Activated CD8-positive, alpha-beta memory T cell treated with anti-CD3 and anti-CD28 coated beads for 1 hour (primary cell): ENCODE results near the gene ZNF628.

Source experiments
- DNase-seq, 2 donors: peaks; one replicate each; pipeline ENCODE4 v3.0.0-alpha.2; 2020; ENCODE audit warnings: low read depth in 1 of 2; ENCODE audit errors: extremely low read depth in 1 of 2

ZNF628 gene

DNA sequence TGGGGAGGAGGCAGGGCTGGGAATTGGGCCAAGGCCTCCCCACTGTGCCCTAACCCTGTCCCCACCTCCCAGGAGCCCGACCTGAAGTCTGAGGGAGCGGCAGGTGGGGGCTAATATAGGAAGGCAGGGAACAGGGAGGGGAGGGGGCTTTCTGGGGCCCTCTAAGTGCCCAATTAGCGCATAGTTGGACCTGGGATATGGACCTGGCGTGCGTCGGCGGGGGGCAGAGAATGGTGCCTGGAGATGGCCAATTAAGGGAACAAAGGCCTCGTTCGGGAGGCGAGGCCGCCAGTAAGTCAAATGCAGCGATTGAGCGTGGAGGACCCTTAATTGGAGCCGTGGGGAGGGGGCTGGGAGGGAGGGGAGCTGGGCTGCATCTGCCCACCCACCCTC, 11.8 kb upstream of the ZNF628 start, which contains the start of gene C19orf85:
Gene C19orf85 (minus strand): TSS at position 90 of the 393 bp plus-strand sequence. CDS start 197 bp downstream, outside the sequence.
- DNase-seq = no peak

DNA sequence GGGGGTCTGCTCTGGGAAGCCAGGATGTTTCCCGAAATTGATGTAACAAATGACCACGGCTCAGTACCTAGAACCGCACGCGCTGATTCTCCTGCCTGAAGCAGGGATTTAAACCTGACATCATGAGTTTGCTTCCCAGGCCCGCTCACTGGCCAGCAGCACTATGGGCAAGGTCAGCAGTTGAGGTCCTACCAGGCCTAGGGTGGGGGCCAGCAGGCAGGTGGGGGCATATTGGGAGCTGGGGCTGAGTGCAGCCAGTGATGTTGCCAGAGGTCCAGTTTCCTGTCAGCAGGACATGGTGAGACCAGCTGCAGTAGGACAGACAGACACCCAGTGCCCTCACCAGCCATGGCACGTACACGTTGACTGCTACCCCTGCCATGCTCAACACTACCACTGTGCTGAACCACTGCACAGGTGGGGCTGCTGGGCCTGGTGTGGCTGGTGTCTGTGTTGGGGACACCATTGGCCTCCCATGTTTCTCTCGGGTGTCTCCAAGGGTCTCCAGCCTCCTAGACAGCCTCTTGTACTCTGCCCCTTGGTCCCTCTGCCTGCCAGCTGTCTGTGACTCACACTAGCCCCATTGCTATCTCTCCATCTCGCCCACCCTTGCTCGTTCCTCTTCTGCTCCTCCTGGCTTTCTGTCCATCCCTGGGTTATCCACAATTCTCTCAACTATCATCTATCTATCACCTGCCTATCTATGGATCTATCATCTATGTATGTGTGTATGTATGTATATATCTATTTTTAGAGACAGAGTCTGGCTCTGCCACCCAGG, 10.8 kb upstream of the ZNF628 start:
- no peak for DNase-seq

DNA sequence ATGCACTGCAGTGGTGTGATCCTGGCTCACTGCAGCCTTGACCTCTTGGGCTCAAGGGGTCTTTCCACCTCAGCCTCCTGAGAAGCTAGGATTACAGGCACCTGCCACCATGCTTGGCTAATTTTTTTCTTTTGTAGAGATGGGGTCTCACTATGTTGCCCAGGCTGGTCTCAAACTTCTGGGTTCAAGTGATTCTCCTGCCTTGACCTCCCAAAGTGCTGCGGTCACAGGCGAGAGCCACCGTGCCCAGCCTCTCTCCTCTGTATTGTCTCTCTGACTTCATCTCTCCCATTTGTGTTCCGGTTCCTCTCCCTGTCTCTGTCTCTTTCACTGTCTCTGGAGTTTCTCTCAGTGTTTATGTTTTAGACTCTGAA, 10.2 kb upstream of the ZNF628 start:
- DNase-seq = no peak

DNA sequence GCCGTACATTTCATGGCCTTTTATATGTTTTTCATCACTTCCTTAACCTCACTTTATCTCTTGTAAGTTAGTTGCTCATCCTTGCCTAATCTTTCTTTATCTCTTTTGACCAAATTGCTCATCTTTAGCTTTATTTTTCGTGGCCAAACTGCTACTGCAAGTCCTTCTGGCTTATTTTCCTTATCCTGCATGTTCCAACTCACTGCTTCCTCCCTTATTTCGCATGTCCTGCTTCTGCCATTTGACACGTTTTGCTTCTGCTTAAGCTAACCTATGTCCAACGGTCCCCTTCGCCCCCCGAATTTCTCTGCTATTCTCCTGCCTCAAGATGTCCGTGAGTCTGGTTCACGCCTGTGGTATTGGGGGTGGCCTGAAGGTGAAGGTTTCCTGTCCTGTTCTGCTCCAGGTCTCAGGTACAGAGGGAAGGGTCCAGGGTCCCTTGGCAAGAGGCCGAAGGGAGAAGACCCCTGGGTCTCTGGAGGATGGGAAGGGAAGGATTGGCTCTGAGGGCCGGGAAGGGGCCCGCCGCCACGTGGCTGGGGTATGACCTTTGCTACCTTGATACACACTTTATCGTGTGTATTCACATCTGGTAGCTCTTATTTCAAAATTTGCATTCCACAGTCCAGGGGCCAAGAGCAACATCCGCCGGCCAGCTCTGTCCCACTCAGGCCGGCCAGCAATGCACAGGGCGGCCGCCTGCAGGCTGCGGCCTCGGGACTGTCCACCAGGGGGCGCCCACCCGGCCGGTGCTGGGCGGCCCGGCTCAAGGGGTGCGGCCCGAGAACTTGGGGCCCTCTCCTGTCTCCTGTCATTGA, 9.0 kb upstream of the ZNF628 start:
- DNase-seq = peak in 1 of 2 donors; percentile 65

DNA sequence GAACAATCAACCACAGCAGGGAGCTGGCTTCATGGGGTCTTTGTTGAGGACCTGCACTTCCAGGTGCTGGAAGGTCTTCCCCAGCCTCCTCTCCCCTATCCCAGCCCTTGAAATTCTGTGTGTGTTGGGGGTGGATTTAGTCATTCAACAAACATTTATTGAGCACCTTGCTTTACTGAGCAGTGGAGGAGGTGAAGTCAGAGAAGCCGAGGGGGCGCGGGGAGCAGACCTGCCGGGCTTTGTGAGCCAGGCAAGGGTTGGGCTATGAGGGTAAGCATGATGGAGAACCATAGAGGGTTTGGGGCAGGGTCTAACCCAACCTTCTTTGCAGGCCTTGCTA, 8.4 kb upstream of the ZNF628 start:
- DNase-seq = no peak

GRCh38 chr19:55471266-55471665, 5.2 kb upstream of the ZNF628 start:
- DNase-seq = no peak

- DNase-seq = no peak
Observed at GRCh38 chr19:55472463-55472862, 4.0 kb upstream of the ZNF628 start.

GRCh38 chr19:55473225-55474012, 3.0 kb upstream of the ZNF628 start:
- DNase-seq = no peak

GRCh38 chr19:55474269-55475265, 1.9 kb upstream of the ZNF628 start:
- no peak for DNase-seq

DNA sequence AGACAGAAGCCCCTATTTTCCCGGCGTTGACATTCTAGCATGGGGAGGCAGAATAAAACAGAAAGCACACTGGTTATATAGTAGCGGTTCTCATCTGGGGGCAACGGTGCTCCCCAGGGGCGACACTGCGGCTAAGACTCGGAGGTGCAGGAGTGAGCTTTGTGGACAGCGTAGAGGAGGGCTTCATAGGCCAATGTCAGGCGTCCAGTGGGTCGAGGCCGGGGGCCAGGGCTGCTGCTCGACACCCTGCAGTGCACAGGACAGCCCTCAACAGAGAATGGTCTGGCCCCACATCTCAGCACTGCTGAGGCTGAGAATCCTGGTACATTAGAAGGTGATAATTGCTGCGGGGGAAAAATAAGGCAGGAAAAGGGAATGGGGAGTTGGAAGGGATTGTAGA, 1.5 kb downstream of the ZNF628 start:
- no peak for DNase-seq

GRCh38 chr19:55478364-55478763, 1.9 kb downstream of the ZNF628 start:
- DNase-seq = no peak

GRCh38 chr19:55479045-55479444, 2.6 kb downstream of the ZNF628 start:
- DNase-seq = no peak

- no peak for DNase-seq
Observed at GRCh38 chr19:55479451-55480230, 3.2 kb downstream of the ZNF628 start.

DNA sequence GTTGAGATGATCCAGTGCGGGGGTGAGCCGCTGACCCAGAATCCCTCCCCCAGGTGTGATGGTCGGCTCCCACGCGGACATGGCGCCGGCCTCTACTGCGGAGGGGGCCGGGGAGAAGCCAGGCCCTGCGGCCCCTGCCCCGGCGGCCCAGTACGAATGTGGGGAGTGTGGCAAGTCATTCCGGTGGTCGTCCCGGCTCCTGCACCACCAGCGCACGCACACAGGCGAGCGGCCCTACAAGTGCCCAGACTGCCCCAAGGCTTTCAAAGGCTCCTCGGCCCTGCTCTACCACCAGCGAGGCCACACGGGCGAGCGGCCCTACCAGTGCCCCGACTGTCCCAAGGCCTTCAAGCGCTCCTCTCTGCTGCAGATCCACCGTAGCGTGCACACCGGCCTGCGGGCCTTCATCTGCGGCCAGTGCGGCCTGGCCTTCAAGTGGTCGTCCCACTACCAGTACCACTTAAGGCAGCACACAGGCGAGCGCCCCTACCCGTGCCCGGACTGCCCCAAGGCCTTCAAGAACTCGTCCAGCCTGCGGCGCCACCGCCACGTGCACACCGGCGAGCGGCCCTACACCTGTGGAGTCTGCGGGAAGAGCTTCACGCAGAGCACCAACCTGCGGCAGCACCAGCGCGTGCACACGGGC, 4.9 kb downstream of the ZNF628 start:
- no peak for DNase-seq

DNA sequence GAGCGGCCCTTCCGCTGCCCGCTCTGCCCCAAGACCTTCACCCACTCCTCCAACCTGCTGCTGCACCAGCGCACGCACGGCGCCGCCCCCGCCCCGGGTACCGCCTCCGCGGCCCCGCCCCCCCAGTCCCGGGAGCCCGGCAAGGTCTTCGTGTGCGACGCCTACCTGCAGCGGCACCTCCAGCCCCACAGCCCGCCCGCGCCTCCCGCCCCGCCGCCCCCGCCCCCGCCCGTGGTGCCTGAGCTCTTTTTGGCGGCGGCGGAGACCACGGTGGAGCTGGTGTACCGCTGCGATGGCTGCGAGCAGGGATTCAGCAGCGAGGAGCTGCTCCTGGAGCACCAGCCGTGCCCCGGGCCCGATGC, 5.4 kb downstream of the ZNF628 start:
- DNase-seq = no peak

DNA sequence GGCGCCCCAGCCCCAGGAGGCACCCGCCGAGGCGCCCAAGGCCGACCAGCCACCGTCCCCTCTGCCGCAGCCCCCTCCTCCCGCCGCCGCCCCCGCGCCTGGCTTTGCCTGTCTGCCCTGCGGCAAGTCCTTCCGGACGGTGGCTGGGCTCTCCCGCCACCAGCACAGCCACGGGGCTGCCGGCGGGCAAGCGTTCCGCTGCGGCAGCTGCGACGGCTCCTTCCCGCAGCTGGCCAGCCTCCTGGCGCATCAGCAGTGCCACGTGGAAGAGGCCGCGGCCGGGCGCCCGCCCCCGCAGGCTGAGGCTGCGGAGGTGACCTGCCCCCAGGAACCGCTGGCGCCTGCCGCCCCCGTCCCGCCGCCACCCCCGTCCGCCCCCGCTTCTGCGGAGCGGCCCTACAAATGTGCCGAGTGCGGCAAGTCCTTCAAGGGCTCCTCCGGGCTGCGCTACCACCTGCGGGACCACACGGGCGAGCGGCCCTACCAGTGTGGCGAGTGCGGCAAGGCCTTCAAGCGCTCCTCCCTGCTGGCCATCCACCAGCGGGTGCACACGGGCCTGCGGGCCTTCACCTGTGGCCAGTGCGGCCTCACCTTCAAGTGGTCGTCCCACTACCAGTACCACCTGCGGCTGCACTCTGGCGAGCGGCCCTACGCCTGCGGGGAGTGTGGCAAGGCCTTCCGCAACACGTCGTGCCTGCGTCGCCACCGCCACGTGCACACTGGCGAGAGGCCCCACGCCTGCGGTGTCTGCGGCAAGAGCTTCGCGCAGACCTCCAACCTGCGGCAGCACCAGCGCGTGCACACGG, 5.9 kb downstream of the ZNF628 start:
- DNase-seq = no peak

- DNase-seq = no peak
Observed at GRCh38 chr19:55482967-55483705, 6.7 kb downstream of the ZNF628 start.
